ENCODE measurements around the gene TAS2R4. TPM values are rescaled to one million over a fixed set of nuclear protein-coding genes. Genes with fewer than 3 reads are reported as not detected.

Gene TAS2R4
- total RNA-seq: 1.7 and 2.2 TPM in 2 replicates
- long read RNA-seq: 0 reads

GRCh38 chr7:141776374-141776773 is at the start of gene TAS2R4:
TSS of gene TAS2R4 (plus strand) at chr7:141776674. CDS start at chr7:141778489, 1,815 bp downstream.
- Mint-ChIP-seq H3K27ac (ENCODE audit: unreplicated experiment) (no peak within 1 kb of the TSS), H3K27me3 (ENCODE audit: unreplicated experiment) (no peaks in the 10 kb centered on the region), H3K4me1 (ENCODE audit: unreplicated experiment) (no peaks in the 10 kb centered on the region), H3K9me3 (ENCODE audit: unreplicated experiment) (no peaks in the 10 kb centered on the region), H3K36me3 (ENCODE audit: unreplicated experiment) (peaks cover 45% of the 10 kb centered on the region), H3K4me3 (ENCODE audit: unreplicated experiment) (no peak within 1 kb of the TSS)
- no peak for TF ChIP-seq CTCF (IDR thresholded peaks at IDR 0.05)
- no peak for DNase-seq (ENCODE audit: extremely low spot score, unreplicated experiment)

GRCh38 chr7:141729020-141729419 is 47.5 kb upstream of the TAS2R4 start:
- H3K27me3 Mint-ChIP-seq (ENCODE audit: unreplicated experiment): peaks cover 15% of the 10 kb centered on the region
- H3K4me1 Mint-ChIP-seq (ENCODE audit: unreplicated experiment): no peaks in the 10 kb centered on the region
- H3K27ac Mint-ChIP-seq (ENCODE audit: unreplicated experiment): no peak overlapping the region
- no peak for DNase-seq (ENCODE audit: extremely low spot score, unreplicated experiment)
- no peak overlapping the region for H3K4me3 Mint-ChIP-seq (ENCODE audit: unreplicated experiment)
- H3K36me3 Mint-ChIP-seq (ENCODE audit: unreplicated experiment): peaks cover 3% of the 10 kb centered on the region
- H3K9me3 Mint-ChIP-seq (ENCODE audit: unreplicated experiment): no peaks in the 10 kb centered on the region
- no peak for TF ChIP-seq CTCF (IDR thresholded peaks at IDR 0.05)

GRCh38 chr7:141731476-141732149 is 44.9 kb upstream of the TAS2R4 start:
- peaks cover 13% of the 10 kb centered on the region for H3K27me3 Mint-ChIP-seq (ENCODE audit: unreplicated experiment)

GRCh38 chr7:141737118-141737835 is 39.2 kb upstream of the TAS2R4 start:
- no peak for TF ChIP-seq CTCF (IDR thresholded peaks at IDR 0.05)
- H3K4me1 Mint-ChIP-seq (ENCODE audit: unreplicated experiment): peaks cover 23% of the 10 kb centered on the region
- H3K27me3 Mint-ChIP-seq (ENCODE audit: unreplicated experiment): no peaks in the 10 kb centered on the region
- DNase-seq (ENCODE audit: extremely low spot score, unreplicated experiment): no peak
- H3K9me3 Mint-ChIP-seq (ENCODE audit: unreplicated experiment): no peaks in the 10 kb centered on the region
- peaks cover 8% of the 10 kb centered on the region for H3K36me3 Mint-ChIP-seq (ENCODE audit: unreplicated experiment)
- H3K27ac Mint-ChIP-seq (ENCODE audit: unreplicated experiment): peak overlapping the region; percentile 98
- H3K4me3 Mint-ChIP-seq (ENCODE audit: unreplicated experiment): peak overlapping the region; percentile 99

More at GRCh38 chr7:141731476-141732149, 44.9 kb upstream of the TAS2R4 start:
- no peak overlapping the region for H3K4me3 Mint-ChIP-seq (ENCODE audit: unreplicated experiment)
- DNase-seq (ENCODE audit: extremely low spot score, unreplicated experiment): no peak
- H3K9me3 Mint-ChIP-seq (ENCODE audit: unreplicated experiment): no peaks in the 10 kb centered on the region
- no peak for TF ChIP-seq CTCF (IDR thresholded peaks at IDR 0.05)
- H3K4me1 Mint-ChIP-seq (ENCODE audit: unreplicated experiment): no peaks in the 10 kb centered on the region
- H3K27ac Mint-ChIP-seq (ENCODE audit: unreplicated experiment): no peak overlapping the region
- no peaks in the 10 kb centered on the region for H3K36me3 Mint-ChIP-seq (ENCODE audit: unreplicated experiment)
